A172 (cell line): ENCODE data around the gene CCNK. TPM values are rescaled to one million over a fixed set of nuclear protein-coding genes. Genes with fewer than 3 reads are reported as not detected.

Experiments used
- DNase-seq: peaks from one replicate; pipeline ENCODE4 v3.0.0-alpha.2; 2015; ENCODE audit warnings: low spot score
- total RNA-seq: library from RNA; depleted of rRNA; stranded (reverse); fragments of >200 nt; shearing (Covaris generic); gene quantifications from 2 replicates; pipeline ENCODE4 v1.2.3, GENCODE V29; 2014; rRNA removed

Gene CCNK
- total RNA-seq: 5.0 and 7.5 TPM in 2 replicates

DNA sequence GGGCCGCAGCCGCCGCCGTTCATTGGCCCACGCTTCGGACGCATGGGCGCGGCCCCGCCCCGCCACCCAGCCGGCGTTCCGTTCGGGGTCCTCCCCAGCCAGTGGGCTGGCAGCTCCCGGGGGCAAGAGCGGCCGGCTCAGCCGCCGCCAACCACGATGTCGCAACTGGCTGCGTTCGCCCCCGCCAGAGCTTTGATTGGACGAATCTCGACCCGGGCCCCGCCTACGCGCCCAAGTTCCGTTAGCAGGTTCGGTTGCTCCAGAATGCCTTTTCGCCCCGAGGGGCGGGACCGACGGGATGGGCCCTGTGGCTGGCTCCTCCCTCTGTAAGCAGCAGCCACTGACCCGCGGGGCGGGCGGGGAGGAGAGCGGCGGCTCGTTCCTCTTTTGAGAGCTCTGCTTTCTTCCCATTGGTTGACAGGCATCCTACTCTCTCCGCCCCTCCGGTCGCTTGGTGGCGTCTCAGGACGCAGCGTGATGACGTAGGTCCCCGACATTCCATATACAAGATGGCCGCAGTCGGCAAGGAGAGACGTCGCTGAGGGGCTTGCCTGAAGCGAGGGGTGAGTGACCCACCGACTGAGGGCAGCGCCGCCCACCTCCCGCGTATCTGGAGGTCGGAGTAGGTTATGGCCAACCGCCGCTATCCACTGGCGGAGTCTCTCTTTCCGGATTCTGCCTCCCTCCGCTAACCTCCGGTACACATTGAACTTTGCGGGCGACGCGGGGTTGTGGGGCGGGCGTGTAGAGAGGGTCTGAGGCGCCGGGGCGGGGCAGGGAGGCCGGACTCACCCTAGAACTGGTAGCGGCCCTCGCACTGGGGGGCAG lies at the start of gene CCNK:
CCNK (plus strand) TSS at position 493 of the 828 bp plus-strand sequence. CDS start 11,269 bp downstream, outside the sequence.
- peak; percentile 96 for DNase-seq

DNA sequence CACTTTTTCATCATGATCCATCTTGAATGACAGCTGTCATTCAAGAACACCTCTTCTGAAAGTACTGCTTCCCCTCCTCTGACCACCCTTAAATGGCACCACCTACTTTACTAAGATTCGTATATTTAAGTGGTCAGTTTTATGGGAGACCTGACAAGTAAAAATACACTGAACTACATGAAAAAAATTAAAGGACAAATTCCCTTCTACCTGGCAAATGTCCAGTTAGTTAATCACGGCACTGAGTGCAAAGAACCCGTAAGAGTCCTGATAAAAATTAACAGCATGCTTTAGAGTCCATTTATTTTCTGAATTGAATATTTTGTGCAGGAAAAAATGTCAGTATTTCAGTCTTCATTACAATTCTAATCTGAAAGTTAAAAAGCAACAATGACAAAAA lies 49.2 kb upstream of the CCNK start:
- no peak for DNase-seq

DNA sequence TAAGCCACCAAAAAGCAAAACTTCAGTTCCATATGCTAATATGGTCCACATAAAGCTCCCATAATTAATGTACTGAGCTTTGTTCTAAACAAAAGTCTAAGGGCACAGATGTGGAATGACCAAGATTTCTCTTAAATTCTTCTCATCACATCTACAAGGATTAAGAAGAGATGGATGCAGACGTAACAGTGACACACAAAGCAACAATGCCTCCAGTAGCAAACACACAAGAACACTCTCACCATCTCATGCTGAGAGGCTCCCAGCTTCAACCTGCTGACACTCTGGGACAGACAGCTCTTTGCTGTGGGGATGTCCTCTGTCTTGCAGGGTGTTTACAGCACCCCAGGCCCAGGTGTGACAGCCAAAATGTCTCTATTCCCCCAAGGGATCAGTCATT lies 48.7 kb upstream of the CCNK start:
- DNase-seq: no peak

DNA sequence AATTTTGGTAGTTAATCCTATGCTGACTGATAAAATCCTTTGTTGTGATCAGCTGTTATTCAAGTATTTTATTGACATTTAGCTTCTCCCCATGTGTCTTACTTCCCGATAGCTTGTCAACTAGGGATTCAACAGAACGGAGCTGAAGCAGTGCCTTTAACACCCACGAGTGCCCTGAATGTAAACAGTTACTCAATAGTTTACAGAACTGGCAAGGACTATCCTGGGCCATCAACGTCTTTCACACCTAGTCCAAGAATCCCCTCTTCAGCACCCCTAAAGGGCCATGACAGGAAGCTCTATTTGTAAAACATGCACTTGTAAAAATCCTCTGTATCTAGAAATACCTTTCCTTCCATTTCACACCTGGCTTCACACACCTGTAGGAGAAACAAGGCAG lies 45.9 kb upstream of the CCNK start:
- DNase-seq: no peak

DNA sequence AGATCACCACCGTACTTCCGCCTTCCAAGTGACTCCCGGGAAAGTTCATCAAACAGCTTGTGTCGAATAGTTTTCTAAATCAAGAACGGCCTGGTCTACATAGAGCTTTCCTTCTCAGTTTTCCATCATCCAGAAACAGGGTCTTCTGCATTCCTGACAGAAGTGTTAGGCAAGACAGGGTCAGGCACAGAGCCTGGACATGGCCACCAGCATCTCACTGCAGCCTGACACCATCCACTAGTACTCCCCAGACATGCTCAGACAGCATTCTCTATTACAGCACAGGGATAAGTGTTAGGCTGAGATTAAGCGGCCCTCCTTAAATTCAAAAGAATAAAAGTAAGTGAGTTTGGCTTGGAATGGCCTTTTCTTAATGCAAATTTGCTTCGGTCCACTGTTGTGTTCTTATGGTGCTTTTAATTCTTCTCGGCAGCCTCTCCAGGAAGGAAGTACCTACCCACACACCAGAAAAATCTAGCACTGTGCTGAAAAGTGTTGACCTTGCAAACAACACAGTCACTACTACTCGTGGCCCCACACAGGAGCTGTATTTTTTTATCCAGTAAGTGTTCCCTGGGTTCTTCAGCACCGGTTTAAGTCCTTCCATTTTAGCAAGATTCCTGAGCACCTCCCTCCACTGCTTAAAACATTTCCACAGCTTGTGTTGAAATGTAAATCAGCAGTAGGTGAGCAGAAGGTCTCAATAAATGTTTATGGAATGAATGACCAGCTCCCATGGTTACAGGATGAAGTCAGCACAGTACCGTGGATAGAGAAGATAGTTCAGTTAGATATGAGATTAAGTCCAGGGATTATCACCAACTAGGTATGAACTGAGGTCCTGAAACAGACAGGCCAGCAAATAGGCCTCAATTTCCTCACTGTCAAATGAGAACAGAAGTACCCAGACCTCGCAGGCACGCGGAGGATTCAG lies 44.7 kb upstream of the CCNK start:
- no peak for DNase-seq

DNA sequence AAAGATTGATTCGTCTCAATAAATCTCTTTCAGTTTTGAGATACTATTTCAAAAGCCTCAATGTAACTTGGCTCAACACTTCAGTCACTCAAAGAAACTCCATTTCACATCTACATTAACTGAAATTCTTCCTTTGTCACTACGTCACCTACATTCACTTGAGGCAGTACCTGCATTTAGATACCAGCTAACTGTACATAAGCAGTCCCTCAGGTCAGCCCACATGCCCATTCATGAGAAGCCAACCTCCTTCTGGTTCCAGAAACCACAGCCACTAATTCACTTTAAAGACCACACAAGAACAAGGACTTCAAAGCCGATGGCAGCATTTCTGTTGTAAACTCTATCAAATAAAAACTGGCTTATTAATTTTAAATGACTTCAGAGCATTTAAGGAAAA lies 43.5 kb upstream of the CCNK start:
- DNase-seq: no peak

DNA sequence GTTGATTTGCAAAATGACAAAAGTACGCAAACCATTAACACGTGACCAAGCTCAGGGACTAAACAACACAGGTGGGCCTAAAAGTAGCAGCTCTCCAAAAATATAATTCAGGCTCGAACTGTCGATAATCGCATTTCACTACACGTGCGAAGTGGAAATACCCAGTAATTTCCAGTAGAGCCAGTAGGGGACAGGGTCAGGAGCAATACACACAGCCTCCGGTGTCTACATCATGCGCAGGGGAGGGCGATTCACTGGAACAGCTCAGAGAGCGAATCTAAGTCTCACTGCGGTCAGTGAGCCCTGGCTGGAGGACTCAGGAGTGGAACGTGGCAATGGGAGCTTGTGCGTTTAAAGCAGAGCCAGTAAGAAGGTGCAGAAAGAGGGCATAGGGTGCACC lies 40.9 kb upstream of the CCNK start:
- no peak for DNase-seq

DNA sequence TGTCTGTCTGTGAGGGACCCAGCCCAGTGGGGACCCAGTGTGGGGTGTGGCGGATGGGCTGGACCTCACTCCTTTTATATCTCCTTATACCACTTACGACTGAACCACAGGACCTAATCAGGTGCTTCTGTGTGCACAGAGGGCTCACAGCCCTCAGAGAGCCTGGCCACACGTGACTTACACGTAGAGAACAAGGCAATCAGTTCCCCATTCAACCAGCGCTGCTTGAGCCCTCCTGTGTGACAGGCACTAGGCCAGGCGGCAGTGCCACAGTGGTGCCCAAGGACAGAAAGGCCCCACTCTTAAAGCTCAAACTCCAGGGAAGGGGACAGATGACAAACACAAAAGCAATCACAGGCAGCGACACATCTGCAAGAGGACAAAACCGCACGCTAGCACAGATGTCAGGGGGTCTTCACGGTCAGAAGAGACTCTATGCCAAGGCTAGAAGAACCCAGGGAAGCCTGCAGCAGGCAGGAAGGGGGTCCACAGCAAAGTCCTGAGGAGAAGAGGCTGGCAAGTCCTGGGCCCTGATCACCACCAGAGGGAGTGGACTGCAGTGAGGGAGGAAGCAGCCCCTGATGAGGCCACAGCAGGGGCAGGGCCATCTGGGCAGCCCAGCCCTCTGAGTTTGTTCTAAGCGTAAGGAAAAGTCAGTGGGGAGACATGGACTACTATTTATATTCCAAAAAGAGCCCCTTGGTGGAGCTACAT lies 39.9 kb upstream of the CCNK start:
- DNase-seq: no peak

DNA sequence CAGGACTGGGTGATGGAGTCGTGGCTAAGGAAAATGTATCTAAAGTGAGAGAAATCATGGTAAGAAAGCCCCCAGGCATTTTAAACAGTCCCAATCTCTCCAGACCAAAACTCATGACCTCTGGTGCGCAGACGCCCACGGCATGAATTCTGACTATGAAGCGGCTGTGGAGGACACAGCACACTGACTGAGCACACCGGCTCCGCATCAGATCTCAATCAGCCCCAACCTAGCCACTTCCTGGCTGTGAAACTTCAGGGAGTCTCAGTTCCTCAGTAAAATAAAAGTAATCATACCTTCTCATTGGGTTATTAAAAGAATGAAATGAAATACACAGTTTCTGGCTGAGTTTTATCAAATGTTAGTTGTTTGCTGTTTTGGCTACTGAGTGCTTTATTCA lies 39.3 kb upstream of the CCNK start:
- DNase-seq: no peak

DNA sequence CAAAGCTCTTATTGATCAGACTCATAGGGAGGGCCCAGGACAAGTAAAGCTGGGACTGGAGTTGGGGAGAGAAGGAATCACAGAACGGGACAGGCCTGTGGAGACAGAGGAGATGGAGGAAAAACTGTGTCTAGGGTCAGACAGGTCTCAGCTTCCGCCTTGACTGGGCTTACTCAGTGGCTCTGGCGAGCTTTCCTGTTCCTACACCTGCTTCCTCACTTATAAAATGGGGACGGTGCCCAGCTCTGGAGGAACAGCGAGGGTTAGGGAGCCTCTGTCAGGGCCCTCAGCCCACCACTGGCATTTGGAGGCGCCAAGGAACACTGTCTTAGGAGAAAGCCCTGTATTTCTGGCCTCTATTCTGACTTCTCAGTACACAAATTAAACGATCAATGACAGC lies 35.3 kb upstream of the CCNK start:
- DNase-seq: no peak

DNA sequence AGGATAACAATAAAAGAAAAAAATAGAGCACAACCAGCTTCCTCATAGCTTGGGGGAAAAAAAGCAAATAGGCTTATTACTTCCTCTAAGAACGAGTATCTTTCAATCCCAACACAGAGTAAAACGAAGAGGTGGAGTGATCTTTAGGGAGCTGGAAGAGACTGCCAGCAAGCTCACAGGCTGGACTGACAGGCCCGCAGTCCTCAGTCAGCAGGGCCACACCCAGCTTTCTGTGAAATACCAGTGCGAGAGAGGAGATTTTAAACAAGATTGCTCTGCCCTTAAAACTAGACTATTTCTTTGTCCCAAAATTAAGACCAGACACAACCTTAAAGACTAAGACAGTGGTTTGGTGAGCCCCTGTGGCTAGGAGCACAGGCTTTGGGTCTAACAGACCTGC lies 33.5 kb upstream of the CCNK start:
- DNase-seq: no peak

DNA sequence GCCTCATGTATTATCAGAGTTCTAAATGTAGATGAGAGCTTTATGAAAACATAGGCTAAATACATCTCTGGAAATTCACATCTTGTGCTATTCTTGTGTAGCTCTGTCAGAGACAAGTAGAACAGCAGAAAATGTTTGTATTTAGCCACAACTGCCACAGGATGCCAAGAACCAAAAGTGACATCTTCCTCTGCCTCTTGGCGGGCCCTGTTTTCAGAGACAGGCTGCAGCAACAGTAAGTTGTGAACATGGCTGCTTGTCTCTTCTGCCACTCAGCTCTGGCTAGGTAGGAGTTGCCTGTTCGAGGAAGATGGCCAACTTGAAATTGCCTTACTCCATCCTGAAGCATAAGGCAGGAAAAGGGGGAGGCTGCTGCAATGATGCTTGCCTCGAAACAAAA lies 30.9 kb upstream of the CCNK start:
- no peak for DNase-seq

DNA sequence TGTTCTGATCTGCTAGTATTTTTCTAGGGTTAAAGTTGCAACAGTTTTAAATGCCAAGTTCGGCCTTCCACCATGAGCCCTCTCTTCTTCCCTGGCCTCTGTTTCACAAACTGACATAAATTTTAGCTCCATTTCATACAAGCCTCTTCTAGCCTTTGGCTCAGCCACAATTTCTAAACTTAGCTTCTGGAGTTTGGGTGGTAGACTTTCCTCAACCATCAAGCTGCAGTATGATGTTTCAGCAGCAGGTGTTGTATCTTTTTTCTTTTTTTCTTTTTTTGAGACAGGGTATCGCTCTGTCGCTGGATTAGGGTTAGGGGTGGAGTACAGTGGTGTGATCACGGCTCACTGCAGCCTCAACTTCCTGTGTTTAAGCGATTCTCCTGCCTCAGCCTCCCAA lies 30.0 kb upstream of the CCNK start:
- no peak for DNase-seq

DNA sequence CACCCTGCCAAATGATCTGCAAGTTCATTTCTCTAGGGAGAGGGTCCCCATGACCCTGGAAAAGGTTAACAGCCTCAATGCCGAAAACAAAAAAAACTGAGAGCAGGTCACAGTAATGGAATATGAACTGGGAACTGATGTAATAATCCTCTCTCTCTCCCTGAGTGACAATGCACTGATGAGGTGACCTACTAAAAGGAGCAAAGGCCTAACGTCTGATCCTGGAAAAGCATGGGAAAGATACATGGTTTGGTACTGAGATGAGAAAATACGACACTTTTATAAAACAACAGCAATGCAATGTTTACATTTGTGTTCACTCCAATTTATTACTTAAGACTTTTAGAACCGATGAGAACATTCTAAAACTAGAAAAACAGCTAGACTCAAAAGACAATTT lies 28.2 kb upstream of the CCNK start:
- no peak for DNase-seq

DNA sequence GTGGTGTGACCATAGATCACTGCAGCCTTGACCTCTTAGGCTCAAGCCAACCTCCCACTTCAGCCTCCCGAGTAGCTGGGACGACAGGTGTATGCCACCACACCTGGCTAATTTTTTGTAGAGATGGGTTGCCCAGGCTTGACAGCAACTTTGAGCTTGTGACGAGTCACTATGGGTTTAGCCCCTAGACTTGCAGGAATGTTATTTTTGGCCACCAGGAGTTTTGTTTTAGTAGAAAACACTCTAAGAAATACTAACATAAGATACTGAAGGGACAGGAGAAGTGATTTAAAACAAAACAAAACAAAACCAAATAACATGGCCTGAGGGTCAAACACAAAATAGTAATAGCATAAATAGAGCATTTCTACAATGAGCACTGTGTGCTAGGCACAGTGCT lies 27.0 kb upstream of the CCNK start:
- no peak for DNase-seq

DNA sequence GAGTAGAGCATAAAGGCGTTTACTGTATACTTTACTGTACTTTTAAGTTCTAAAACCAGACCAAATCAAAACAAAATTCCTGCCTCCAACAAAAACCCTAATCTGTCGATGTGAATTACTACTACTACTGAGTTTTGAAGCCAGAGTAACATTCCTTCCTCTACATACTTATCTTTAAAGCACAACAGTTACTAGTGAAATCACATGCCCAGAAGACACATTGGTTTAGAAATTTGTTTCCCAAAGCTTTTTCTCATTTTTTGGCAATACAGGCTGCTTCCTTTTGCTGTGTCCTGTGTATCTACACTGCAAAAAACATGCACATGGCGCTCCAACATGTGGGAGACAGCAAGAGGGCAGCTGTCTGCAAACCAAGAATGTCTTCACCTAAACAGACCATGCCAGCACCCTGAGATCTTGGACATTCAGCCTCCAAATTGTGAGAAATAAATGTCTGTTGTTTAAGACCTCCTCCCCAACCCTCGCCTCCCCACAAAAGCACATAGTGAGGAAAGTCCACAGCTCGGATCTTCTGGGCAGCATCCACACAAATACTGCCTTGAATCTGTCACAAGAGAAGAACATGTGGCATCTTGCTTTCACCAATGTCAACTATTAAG lies 21.6 kb upstream of the CCNK start:
- no peak for DNase-seq

DNA sequence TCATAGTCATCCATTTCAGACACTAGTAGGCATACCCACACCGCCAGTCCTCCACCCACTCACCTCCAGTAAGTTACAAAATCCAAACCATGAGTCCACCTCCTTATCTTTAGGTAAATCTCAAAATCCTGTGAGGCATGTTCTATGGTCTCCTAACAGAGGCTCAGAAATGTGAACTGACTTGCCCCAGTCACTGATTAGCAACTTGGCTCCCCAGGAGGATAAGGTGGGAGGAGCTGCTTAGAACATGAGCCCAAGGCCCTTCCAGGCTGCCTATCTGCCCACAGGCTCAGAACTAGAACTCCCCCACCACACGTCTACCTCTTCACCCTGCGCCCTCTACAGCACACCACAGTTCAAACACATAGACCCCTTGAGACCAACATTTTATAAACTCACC lies 20.4 kb upstream of the CCNK start:
- DNase-seq: no peak

DNA sequence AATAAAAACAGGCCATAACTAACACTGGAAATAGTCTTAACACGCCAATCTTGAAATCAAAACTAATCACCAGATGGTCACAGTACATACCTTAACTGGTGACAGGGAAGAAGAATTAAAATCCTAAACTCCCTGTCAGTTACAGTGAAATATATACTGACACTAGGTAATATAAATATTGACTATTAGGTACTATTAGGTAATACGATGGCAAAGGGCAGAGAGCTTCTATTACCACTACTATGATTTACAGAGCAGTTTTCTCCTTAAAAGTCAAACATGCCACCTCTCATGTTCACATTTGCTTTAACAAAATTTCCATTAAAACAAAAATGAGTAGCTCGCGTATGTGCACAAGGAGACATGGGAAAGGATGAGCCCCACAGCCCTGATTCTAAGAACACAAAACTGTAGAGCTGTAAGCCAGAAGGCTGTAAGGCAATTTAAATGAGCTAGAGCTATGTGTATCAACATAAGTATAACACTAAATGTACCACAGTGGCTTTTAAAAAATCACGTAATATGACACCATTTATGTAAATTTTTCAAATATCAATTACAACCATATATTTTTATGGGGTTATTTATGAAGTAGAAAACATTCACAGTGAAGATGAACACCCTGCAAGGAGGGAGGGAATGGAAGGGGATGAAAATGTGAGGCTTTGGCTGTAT lies 19.7 kb upstream of the CCNK start:
- DNase-seq: no peak

DNA sequence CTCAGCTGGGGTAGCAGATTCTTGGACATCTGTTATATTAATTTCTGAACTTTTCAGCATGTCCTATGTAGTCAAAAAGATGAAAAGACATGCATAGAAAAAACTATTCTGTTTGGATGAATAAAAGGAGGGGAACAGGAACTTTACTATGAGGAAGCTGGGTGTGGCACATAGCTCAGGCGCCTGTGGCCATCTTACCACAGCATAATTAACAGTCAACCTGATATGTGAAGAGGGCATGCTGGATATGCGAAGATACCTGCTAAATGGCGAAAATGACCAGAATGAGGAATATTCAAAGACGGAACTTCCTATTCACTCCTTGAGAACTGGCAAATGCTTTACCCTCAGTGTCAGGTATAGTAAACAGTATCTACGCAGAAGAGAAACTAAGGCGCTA lies 19.0 kb upstream of the CCNK start:
- no peak for DNase-seq

DNA sequence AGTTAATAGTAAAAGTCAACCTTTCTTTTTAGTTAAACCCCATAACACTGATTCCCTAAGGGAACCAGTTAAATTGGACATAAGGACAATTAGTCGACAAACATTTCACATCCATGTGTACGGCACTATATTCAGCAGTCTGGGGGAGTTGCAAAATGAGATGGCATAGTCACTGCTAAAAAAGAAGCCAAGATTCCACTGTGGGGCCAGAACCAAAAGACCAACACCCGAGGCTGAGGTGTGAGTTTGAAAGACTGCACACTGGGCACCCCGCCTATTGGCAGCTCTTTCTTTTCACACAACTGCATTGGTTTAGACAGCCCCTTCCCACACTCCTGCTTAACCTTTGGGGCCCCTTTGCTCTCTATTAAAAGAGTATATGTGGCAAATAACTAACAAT lies 17.2 kb upstream of the CCNK start:
- DNase-seq: no peak

DNA sequence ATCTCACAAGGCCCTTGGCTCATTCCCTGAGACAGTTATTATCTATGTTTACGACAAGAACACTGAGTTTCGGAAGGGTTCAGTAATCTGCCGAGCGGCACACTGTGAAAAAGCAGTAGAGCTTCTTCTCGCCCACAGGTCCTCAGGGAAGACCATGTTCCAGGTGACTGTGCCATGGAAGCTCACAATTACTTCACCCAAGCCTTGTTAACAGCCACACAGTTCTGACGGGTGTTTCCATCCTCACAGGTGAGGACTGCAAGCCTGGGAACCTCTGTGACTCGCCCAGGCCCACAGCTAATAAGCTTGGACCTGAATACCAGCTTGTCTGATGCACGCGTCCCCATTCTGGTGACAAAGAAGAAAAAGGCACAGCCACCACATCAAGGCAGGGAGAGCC lies 15.9 kb upstream of the CCNK start:
- DNase-seq: no peak
